ENCODE results near the gene PSMB3.

The PSMB3 gene

GRCh38 chr17:38725066-38725465, 27.5 kb upstream of the PSMB3 start:
- TF ChIP-seq GATA2 (IDR thresholded peaks at IDR 0.05; ENCODE audit: low read depth, low read length): peak; percentile 31; the same call in 1 of the 2 replicates
- no peak for TF ChIP-seq GATA3 (IDR thresholded peaks at IDR 0.05; ENCODE audit: low read depth, low read length)

GRCh38 chr17:38727736-38728135, 24.8 kb upstream of the PSMB3 start:
- TF ChIP-seq GATA2 (IDR thresholded peaks at IDR 0.05; ENCODE audit: low read depth, low read length) (no peak), GATA3 (IDR thresholded peaks at IDR 0.05; ENCODE audit: low read depth, low read length) (no peak)

GRCh38 chr17:38728290-38728831, 24.2 kb upstream of the PSMB3 start:
- TF ChIP-seq GATA2 (IDR thresholded peaks at IDR 0.05; ENCODE audit: low read depth, low read length): no peak
- TF ChIP-seq GATA3 (IDR thresholded peaks at IDR 0.05; ENCODE audit: low read depth, low read length): no peak

DNA sequence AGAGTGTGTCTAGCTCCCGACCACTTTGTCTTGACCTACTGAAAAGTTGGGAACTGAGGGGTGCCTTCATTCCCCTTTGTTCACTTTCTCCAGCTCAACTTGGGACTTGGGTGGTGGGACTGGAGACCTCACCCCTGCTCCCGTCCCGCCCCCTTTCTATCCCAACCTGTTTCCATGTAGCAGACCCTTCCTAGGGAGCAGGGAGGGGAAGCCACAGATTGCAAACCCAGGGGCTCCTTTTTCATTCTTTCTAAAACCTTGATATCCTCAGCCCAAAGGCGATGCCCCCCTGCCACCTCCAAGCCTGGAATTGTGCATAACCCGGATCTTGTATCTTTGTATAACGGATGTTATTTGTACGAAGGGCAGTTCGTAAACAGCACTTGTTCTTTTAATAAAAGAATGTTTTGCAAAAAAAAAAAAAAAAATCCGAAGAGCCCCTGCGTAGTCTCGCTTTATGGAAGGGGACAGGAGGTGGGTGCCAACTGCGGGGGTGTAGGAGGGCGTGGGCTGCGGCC, 23.1 kb upstream of the PSMB3 start:
- no peak for TF ChIP-seq GATA3 (IDR thresholded peaks at IDR 0.05; ENCODE audit: low read depth, low read length)
- no peak for TF ChIP-seq GATA2 (IDR thresholded peaks at IDR 0.05; ENCODE audit: low read depth, low read length)

DNA sequence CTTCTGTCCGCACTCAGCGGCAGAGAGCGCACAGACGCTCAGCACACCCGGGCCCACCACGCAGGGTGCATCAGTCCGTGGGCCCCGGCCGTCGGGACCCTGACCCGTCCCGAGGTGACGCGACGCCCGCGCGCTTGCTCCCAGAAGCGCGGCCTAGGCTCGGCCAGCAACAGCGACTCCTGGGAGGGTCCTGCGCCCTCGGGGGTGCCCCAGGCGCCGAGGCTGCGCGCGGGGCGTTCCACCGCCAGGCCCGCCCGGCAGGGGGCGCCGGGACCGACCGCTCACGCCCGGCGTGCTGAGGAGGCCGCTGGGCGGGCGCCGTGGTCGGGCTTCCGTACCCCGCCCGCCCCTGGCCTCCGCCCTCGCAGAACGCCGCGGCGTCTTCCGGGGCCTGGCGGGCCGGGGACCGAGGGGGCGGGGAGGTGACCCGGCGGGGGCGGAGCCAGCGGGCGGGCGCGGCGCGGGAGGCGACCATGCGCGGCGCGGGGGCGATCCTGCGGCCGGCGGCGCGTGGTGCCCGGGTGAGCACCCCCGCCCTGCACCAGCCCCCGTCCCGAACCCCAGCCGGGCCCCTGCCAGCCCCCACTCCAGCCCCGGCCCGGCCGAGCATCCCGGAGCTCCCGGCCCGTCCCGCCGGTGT, 22.5 kb upstream of the PSMB3 start, which contains the start of gene CISD3:
Gene CISD3, plus strand, starts transcription at position 456 of the 640 bp plus-strand sequence. Its CDS starts 18 bp downstream, at position 474.
- no peak for TF ChIP-seq GATA2 (IDR thresholded peaks at IDR 0.05; ENCODE audit: low read depth, low read length)
- no peak for TF ChIP-seq GATA3 (IDR thresholded peaks at IDR 0.05; ENCODE audit: low read depth, low read length)

- TF ChIP-seq GATA3 (IDR thresholded peaks at IDR 0.05; ENCODE audit: low read depth, low read length) (no peak), GATA2 (IDR thresholded peaks at IDR 0.05; ENCODE audit: low read depth, low read length) (no peak)
Observed at GRCh38 chr17:38730526-38731379, 21.8 kb upstream of the PSMB3 start.

DNA sequence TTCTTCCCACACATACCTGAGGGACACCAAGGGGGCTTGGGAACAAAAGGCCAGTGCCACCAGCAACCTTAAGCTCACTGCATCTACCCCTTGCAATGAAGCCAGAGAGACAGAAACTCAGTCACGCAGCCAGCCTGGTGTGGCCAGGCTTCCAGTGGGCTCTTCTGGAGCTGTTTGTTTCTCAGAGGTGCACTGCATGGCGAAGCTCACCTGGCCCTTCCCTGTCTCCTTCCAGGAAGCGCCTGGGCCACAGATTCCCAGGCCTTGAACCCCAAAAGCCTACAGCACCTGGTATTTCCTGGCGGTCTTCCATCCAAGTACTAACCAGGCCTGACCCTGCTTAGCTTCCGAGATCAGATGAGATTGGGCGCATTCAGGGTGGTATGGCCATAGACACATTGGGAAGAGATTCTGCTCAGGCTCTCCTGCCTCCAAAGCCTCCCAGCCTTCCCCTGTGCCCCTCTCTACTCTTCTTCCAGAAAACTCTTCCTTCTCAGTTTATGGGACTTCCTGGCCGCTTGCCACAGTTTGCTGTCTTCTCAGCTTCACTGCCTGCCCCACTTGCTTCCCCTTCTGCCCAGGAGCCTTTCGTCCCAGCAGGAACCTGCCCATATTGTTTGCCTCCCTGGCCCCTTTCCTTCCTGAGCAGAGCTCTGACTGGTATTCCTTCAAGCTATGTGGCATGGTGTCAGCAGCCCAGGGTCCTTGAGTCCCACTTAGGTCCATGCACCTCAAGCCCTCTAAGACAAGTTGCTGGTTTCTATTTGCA, 20.8 kb upstream of the PSMB3 start:
- no peak for TF ChIP-seq GATA3 (IDR thresholded peaks at IDR 0.05; ENCODE audit: low read depth, low read length)
- no peak for TF ChIP-seq GATA2 (IDR thresholded peaks at IDR 0.05; ENCODE audit: low read depth, low read length)

GRCh38 chr17:38732376-38733281, 19.9 kb upstream of the PSMB3 start:
- no peak for TF ChIP-seq GATA3 (IDR thresholded peaks at IDR 0.05; ENCODE audit: low read depth, low read length)
- TF ChIP-seq GATA2 (IDR thresholded peaks at IDR 0.05; ENCODE audit: low read depth, low read length): no peak

- no peak for TF ChIP-seq GATA3 (IDR thresholded peaks at IDR 0.05; ENCODE audit: low read depth, low read length)
Observed at GRCh38 chr17:38733282-38733981, 19.1 kb upstream of the PSMB3 start.

- no peak for TF ChIP-seq GATA3 (IDR thresholded peaks at IDR 0.05; ENCODE audit: low read depth, low read length)
- no peak for TF ChIP-seq GATA2 (IDR thresholded peaks at IDR 0.05; ENCODE audit: low read depth, low read length)
Observed at GRCh38 chr17:38733982-38734973, 18.3 kb upstream of the PSMB3 start.
